NCI-H446 (cell line): ENCODE data around the gene ITPR1.

Experiments used
- DNase-seq, 2 experiments: peaks; one replicate each; lab custom pipeline; 2025; lab: John Stamatoyannopoulos, UW

Gene ITPR1

DNA sequence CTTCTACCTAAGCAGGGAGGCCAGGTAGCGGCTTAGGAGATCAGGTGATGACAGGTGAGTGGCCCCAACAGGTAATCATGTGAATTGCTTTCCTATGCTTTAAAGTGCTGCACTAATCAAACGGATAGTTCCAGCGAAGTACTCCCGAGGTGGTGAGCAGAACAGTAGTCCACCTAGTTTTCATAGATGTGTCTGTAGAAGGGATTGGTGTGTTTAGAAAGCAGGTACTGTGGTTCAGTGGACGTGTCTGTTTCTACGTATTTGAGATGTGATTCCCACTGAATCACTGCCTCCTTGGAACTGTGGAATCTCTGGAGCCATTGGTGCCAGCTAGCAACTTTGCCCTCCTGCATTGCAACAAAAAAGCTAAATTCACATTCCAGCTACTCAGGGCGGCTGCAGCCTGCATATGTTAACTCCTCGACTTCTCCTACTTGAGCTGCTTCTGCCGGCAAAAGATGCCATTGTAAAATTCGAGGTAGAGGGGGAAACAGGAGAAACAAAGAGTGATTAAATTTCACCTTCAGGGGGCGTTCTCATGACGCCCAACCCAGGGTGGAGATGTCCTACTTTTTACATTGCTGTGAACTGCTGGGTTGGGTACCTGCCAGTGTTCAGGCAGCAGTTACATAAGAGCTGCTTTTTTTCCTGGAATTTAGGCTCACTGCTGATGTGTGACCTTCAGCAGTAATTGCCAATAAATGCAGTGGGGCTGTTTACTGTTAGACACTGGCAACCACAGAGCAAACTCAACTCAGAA is 227.3 kb downstream of the ITPR1 start:
- DNase-seq, result peak in 1 of 2 experiments; percentile 0

DNA sequence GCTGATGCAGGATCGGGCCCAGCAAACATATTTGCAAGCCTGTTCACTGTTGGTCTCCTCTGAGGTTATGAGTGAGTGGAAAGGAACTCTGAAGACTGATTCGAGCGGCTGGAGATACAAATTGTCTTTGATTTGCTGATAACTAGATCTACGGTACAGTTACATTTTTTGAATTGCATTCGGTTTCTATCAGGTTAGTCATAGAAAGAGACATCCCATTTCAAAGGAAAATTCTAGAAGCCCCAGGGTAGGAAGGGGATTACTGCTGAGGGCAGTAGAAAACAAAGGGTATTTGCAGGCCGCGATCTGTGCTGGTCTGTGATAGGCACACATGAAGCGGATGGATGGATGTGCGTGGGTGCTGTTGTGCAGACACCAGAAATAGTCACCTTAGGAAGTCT is 228.4 kb downstream of the ITPR1 start:
- no peak for DNase-seq

DNA sequence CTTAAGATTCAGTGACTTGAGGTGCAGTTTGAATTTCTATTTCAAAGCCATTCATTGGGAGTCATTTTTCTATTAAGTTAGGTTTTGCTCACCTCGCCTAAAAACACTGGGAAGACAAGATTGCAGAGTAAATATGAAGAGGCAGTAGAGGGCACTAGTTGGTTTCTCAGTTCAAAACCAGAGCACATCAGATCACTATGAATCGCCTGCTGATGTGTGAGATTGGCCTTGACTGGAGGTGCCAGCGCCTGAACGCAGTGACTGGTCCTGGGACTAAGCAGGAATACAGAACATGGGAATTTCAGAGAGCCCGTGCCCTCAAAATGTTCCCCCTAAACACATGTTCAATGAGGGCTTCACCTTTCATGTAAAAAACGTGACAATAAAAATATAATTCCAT is 229.0 kb downstream of the ITPR1 start:
- peak in 1 of 2 experiments; percentile 38 for DNase-seq

DNA sequence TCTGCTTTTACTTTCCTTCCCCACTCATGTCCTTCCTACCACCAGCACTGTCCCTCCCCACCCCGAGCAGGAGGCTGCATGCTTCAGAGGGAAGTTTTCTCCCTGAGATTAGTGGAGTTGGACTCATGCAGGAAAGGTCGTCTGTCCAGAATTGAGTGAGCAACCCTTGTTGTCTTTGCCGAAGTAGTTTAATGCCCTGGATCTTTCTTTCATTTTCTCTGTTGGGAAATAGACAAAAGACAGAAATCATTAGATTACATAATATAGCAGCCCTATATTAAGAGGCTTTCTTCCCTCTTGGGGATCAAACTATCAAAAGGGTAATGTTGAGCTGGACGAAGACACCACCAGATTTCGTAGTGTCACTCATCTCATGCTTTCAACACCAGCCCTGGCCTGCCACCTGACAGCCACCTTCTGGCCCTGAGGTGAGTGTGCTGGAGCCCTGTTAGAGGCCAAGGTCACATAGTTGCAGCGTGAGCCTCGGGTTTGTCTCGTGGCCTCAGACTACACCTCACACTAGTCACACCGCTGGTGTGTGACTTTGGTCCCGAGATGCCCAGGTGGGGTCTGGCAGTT is 231.0 kb downstream of the ITPR1 start:
- no peak for DNase-seq

DNA sequence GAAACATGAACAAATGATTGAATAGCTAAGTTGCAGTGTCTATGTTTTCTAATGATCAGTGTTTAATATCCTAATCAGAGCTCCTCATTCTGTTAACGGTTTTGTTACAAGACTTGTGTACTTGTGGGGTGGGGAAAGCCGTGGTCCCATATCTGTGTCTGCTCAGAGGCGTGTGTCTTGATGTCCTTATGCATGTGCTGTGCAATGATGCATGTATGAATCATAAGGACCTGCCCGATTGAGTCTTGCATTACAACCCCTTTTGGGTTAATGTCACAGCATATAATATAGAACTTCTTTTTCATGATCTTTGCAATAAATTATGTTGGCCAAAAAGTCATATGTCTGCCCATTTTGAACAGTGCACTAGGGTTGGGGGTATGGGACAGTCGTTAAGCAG is 233.4 kb downstream of the ITPR1 start:
- no peak for DNase-seq

DNA sequence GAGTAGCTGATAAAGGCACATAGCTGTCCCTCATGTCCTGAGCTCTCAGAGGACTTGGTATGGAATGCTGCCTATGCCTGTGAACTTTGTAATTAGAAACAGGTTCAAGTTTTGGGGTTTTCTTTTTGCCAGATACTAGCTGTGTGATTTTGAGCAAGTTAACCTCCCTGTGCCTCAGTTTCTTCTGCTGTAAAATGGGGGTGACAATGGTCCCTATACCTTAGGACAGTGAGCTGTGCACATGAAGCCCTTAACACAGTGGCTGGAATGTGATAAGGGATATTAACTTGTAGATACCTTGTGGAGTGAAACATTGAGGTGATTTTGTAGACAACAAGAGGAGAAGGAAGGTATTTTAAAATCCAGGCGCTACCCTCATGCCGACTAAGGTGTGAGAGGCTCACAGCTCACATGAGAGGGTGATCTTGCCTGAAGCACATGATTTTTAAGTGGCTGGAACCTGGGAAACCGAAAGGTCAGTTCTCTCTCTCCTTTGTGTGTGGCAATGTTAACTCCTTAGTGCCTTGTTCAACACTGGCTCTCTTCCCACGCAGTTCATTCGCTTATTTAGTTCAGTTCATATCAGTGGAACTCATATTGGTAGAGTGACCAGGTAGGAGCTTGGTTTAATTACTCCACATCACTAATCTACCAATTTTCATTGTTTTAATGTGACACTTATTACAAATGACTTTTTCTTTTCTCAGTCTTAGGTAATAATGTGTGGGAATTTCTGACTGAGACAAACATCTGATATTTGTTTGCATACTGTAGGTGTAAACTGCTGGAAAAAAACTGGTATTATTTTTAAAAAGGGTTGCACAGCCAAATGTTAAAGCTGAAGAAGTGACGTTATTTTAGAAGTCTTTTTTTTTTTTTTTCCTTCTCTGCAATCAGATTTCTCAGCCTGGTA is 236.2 kb downstream of the ITPR1 start:
- no peak for DNase-seq

DNA sequence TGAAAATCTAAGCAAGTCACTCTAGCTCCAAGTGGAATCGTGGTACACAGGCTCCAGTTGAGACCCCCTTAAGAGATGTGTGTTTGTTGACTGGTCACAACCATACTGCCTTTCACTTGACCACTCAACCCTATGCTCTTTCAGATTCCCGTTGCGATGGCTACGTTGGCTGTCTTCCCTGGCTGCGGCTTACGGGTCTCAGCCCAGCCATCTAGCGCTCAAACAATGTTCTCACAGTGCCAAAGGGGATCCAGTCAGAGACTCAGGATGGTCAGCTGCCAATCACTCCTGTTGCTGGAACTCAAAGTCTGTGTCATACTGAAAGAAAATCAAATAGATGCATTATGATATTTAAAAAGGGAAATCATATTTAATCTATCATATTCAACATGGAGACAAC is 237.6 kb downstream of the ITPR1 start:
- DNase-seq, result peak in 1 of 2 experiments; percentile 9

DNA sequence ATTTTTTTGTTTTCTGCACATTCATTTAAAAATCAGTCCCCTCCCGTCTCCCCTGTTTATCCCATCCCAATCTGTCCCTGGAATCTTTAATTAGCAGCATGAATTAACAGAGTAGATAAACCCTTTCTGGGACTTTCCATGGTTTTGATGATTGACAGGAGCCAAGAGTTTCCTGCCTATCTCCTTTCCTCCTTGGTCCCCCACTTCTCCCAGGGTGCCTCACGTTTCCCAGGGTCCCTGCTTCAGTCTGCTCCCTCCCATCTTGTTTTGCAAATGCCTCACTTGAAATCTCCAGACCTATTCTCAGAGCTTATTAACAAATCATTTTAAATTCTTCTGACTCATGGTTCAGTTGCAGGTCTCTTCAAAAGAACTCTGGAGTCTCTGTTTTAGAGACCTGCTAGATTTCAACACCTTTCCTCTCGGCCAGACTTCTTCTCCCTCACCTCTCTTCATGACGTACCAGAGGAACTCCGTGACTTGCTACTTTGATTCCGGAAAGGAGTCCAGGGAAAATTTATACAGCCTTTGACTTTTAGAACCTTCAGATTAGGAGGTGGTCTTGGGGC is 238.5 kb downstream of the ITPR1 start:
- no peak for DNase-seq

DNA sequence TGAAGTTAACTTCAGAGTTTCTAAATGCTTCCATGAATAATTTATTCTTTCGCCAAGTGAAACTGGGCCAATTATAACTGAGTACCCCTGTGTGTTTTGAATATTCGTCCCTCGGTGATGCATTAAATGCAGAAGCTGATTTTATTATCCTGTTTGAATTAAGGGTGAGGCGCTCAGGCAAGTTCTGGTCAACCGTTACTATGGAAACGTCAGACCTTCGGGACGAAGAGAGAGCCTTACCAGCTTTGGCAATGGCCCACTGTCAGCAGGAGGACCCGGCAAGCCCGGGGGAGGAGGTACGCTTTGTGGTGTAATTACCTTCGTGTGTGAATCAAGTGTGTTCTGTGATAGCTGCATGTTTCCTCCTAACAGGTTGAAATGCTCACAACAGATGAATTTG is 239.8 kb downstream of the ITPR1 start:
- no peak for DNase-seq

DNA sequence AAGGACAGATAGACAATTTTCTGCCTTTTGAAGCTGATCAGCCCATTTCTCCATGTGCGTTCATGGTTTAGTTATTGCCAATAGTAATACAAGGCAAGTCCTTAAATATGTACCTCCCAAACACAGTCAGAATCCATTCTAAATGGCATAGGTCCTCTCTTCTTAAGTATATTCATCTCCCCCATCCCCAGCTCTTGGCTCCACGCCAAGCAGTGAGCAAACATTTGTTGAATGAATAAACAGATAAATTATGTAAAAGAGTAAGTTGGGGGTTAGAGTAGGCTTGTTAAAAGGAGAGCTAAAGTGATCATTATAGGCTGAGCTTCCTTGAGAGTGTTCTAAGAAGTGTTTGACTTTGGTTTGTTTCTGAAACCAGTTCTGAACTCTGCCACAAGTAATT is 241.3 kb downstream of the ITPR1 start:
- DNase-seq, result peak in 1 of 2 experiments; percentile 10

DNA sequence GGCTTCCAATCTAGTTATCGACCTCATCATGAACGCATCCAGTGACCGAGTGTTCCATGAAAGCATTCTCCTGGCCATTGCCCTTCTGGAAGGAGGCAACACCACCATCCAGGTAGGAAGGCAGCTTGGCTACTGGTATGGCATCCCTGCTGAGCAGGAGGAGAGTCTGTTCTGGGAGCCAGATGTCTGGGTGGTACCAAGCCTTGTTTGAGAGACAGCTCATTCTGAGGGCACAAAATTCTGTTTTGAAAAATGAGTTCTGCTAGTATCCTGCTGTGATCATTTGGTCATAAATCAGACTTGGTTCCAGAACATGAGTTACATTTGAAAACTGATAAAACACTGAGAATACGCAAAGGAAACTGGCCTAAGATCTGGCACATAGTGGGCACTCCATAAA is 242.1 kb downstream of the ITPR1 start:
- DNase-seq, result peak in 1 of 2 experiments; percentile 59

DNA sequence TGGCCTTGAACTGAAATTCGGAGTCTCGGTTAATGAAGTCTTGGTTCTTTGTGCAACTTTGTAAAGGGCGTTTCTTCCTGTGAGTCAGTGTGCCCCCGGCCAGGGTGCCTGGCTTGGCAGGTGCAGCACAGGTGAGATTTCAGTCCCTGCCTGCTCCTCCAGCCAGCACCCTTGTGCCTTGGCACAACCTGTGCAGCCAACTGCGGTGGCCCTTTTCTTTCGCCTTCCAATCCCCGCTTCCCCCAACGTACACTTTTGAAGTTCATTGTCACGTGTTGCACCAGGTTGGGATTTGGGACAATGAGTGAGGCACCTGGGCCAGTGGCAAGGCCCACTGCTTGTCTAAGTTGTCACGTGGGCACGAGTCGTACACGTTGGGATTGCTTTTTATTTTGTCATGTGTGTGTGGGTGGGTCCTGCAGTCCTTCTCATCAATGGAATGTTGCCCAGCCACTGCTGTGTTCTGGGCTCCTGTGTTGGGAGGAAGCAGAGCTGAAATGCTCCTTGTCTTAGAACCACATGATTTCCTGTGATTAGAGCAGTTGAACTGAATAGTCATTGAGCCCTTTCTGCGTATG is 243.2 kb downstream of the ITPR1 start:
- DNase-seq, result no peak

DNA sequence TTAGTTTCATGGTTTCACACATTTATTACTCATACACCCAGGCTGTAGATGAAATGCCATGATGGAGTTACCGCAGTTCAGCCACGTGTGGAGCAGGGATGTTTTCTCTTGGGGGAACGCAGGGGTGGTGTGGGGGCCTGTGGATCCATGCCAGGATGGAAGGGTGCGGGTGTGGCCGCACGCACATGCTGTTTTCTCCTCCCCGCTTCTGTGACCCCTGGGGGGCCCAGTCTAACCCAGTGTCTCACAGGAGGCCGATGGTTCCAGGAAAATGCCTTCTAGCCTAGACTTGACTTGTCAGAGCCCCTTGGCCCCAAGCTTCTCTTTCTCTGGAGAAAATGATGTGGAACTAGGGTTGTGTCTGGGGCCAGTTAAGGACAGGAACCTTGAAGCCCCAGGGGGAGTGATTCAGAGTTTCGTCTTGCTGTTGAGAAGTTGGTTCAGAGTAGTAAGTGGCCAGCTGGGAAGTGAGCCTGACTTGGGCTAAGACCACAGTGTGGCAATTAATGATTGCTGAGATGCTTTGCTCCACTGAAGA is 245.7 kb downstream of the ITPR1 start:
- DNase-seq, result no peak

DNA sequence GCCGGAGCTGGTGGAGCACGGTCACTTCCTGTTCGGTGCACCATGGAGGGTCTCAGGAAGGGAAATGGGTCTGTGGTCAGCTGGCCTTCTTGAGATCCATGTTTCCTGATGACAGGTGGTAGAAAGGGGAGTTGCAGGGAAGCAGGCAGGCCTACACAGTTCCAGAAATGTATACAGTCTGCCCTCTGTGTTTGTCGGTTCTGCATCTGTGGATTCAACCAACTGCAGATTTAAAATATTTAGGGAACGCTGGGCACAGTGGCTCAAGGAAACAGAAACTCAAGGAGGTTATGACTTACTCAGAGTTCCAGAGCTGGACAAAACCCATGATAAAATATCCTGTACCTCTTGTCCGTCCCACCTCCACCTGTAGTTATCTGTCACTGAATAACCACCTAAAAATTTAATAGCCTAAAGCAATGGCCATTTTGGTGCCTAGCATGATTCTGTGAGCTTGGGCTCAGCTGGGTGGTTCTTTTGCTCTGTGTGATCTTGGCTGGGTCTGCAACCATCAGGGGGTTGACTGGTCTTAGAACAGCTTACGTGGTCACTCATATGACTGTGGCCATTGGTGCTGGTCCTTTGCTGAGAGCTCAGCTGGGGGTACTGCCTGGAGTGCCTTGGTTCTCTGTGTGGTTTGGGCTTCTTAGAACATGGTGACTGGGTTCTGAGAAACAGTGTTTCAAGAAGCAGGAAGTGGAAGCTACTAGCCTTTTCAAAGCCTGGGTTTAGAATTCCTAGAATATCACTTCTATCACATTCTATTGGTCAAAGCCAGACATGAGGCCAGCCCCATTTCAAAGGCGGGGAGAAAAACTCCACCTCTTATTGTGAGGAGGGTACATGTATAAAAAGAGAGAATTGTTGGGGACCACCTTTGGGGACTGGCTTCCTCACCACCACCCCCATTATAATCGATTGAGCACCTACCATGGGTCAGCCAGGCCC is 246.4 kb downstream of the ITPR1 start:
- DNase-seq, result no peak

DNA sequence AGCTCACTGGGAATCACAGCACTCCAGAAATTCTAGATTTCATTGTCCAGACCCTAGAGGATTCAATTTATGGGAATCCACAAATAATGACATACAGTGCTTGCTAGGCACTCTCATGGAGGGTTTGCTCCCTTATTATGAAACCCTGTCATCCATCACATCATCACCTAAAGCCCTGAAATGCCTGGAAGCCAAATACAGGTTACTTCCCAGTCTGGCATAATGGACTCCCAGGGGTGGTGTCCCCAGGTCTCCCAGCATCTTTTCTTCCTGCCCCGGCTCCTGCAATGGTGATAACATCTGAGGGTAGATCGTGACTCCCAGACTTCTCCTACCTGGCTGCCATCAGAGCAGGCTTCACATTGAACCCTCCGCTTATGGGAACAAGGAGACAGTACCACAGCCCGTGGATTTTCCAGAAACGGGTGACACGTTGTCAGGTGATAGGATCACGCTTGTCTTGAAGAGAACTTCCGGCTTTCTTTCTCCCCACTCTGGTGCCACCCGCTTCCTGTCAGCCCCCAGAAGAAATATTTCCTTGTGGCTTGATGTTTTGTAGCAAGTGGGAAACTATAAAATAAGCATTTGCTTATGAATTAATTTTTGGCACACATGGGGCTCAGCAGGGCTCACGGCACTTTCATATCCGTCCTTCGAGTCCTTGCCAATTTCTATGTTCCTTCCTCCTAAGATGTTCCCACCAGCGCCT is 247.4 kb downstream of the ITPR1 start:
- DNase-seq, result no peak

DNA sequence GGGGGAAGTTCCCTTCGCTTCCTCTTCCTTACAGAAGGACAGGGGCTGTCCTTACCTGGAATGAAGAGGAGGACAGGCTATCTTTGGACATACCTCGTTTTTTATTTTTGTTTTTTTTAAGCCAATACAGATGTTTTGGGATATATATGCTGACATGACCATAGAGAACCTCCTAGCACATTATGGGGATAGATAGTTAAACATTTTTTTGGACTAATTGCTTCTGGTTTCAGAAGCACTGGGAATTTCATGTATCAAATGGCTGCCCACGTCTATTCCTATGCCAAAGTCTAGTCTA is 247.9 kb downstream of the ITPR1 start:
- no peak for DNase-seq

DNA sequence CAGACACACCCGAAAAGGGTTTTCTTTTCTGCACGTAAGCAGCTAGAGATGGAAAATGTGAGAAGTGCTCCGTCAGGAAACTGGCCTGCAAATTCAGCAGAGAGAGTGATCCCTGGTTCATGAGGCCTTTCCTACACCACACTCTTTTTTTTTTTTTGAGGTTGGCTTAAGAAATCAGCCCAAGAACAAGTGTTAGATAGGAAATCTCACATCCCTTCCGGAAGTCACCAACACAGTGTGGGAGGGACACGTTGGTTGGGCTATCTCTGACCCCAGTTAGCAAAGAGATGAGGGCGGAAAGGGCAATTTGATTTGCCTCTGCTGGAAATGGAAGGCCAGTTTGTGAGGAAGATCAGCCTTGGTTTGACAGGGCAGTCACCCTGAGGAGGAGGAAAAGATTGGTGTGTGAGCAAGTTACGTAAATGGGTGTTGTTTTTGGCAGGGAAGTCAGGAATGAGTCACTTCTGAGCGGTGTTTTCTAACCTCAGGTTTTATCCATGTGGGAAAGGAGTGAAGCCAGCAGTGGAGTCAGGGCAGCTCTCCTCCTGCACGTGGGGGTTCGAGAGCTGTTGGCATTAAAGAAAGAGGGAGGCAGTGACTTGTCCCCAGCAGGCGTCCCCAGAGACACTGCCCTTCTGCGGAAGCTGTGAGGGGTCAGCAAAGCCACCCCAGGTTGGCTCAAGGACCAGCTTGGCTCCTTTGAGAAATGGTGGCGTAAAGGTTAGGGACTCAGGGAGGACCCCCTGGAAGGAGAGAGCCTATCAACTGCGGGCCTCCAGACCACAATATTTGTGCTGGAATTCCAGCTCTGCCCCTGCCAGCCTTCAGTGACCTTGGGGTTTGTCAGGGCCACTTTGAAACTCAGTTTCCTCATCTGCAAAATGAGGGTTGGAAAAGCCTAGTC is 248.5 kb downstream of the ITPR1 start:
- peak in 1 of 2 experiments; percentile 34 for DNase-seq

DNA sequence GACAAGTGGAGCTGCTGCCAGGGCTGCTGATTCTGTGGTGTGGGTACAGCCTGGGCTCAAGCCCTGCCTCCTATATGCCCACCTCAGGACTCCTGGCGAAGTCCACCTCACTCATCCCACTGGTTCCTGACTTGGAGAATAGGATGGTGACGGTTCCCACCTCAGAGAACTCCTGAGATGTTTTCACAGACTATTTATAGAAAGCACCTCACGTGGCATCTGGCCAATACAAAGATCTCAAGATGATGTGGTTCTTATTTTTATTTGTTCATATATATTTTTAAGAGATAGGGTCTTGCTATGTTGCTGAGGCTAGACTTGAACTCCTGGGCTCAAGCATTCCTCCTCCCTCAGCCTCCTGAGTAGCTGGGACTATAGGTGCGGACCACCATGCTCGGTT is 249.2 kb downstream of the ITPR1 start:
- no peak for DNase-seq

DNA sequence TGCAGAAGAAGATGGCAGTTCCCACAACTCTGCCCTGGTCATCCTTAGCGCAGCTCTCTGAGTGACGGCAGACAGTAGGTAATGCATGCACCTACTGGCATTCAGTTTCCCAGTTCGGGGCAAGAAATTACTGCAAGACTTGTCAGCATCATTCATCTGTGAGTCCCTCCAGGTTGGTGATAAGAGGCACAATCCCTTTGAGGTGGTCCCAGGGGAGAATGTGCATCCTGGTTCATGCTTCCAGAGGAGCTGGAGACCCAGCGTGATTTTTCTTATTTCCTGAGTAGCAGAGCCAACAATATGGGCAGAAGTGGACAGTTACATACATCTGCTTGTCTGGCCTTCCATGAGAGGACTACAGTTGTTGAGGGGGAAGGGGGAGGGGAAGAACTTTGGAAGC is 250.2 kb downstream of the ITPR1 start:
- no peak for DNase-seq
